CD14-positive monocyte (primary cell): ENCODE data around the gene NT5DC4. TPM values are rescaled to one million over a fixed set of nuclear protein-coding genes. Genes with fewer than 3 reads are reported as not detected.
A peak's percentile ranks its signal among the peaks of the same experiment; 100 is the strongest.

Experiments
- DNase-seq, 3 donors: peaks; one replicate each; pipeline ENCODE4 v3.0.0-alpha.2; 2011 to 2022
- H2AFZ ChIP-seq: 2 replicates; pipeline ENCODE4 v1.6.0; 2012; ENCODE audit warnings: mild to moderate bottlenecking, low read depth, low read length, inconsistent platforms; ENCODE audit not compliant: insufficient read depth, poor library complexity, severe bottlenecking
- H3K27ac ChIP-seq, 2 donors: 1 replicate in 1 of 2; 2 replicates in 1 of 2; pipeline ENCODE4 v1.5.1; 2012 to 2013; ENCODE audit warnings: low read length in 2 of 2, control low read depth in 1 of 2, inconsistent platforms in 1 of 2, low read depth in 1 of 2, mild to moderate bottlenecking in 1 of 2
- H3K27me3 ChIP-seq, 2 donors: one replicate each; pipeline versions ENCODE4 v1.6.0 to v1.6.1; 2011 to 2013; ENCODE audit warnings: low read length in 2 of 2; ENCODE audit not compliant: control insufficient read depth in 2 of 2, insufficient read depth in 2 of 2
- H3K36me3 ChIP-seq, 2 donors: replicated peaks in 1 of 2; 1 replicate in 1 of 2; 2 replicates in 1 of 2; pipeline versions ENCODE4 v1.5.1 to v1.6.1; 2012 to 2013; ENCODE audit warnings: low read length in 2 of 2, control low read depth in 1 of 2, inconsistent platforms in 1 of 2, mild to moderate bottlenecking in 1 of 2; ENCODE audit not compliant: insufficient read depth in 2 of 2, control insufficient read depth in 1 of 2
- H3K4me1 ChIP-seq, 2 donors: 1 replicate in 1 of 2; 2 replicates in 1 of 2; pipeline versions ENCODE4 v1.5.1 to v1.6.1; 2012 to 2013; ENCODE audit warnings: low read length in 2 of 2, control low read depth in 1 of 2, inconsistent platforms in 1 of 2, mild to moderate bottlenecking in 1 of 2, moderate library complexity in 1 of 2; ENCODE audit not compliant: insufficient read depth in 2 of 2, control insufficient read depth in 1 of 2
- H3K4me2 ChIP-seq: replicated peaks from 2 replicates; pipeline ENCODE3; 2012; ENCODE audit warnings: low read length, moderate library complexity, mild to moderate bottlenecking; ENCODE audit not compliant: poor library complexity, severe bottlenecking; ENCODE audit errors: extremely low read depth
- H3K4me3 ChIP-seq, 3 experiments: fragments of 200-600 bp in 1 of 3; sonication (generic) in 1 of 3; replicated peaks in 1 of 3; 1 replicate in 2 of 3; 2 replicates in 1 of 3; pipeline ENCODE4 v1.5.1; 2011 to 2013; ENCODE audit warnings: low read length in 3 of 3, mild to moderate bottlenecking in 3 of 3, control low read depth in 2 of 3, low read depth in 2 of 3, inconsistent platforms in 1 of 3, moderate library complexity in 1 of 3
- H3K79me2 ChIP-seq: 2 replicates; pipeline ENCODE4 v1.6.0; 2012; ENCODE audit warnings: mild to moderate bottlenecking, control low read depth, inconsistent platforms, low read length, moderate library complexity; ENCODE audit not compliant: insufficient read depth
- H3K9ac ChIP-seq: 2 replicates; pipeline ENCODE4 v1.6.0; 2017; ENCODE audit warnings: low read length, mild to moderate bottlenecking; ENCODE audit not compliant: insufficient read depth, poor library complexity, severe bottlenecking
- H3K9me3 ChIP-seq, 2 donors: replicated peaks in 1 of 2; 1 replicate in 1 of 2; 2 replicates in 1 of 2; pipeline versions ENCODE4 v1.5.1 to v1.6.1; 2012 to 2013; ENCODE audit warnings: low read length in 2 of 2, control low read depth in 1 of 2; ENCODE audit not compliant: control insufficient read depth in 1 of 2, insufficient read depth in 1 of 2
- H4K20me1 ChIP-seq: 2 replicates; pipeline ENCODE4 v1.6.0; 2012; ENCODE audit warnings: mild to moderate bottlenecking, low read length, control low read depth, moderate library complexity; ENCODE audit not compliant: insufficient read depth
- H3K27ac Mint-ChIP-seq, 7 donors: one replicate each; pipeline ENCODE4 v1.8.0; 2020; ENCODE audit warnings: mild to moderate bottlenecking in 7 of 7, mixed read lengths in 7 of 7, moderate library complexity in 6 of 7, inconsistent platforms in 2 of 7
- H3K27me3 Mint-ChIP-seq, 3 donors: one replicate each; pipeline ENCODE4 v1.8.0; 2021 to 2022; ENCODE audit warnings: low read depth in 3 of 3, mild to moderate bottlenecking in 3 of 3, mixed read lengths in 3 of 3, moderate library complexity in 3 of 3, inconsistent platforms in 1 of 3
- H3K36me3 Mint-ChIP-seq, 2 donors: one replicate each; pipeline ENCODE4 v1.8.0; 2020; ENCODE audit warnings: mixed read lengths in 2 of 2, inconsistent platforms in 1 of 2, mild to moderate bottlenecking in 1 of 2
- H3K4me1 Mint-ChIP-seq: one replicate; pipeline ENCODE4 v1.8.0; 2020; ENCODE audit warnings: mild to moderate bottlenecking, mixed read lengths
- H3K4me3 Mint-ChIP-seq, 2 donors: one replicate each; pipeline ENCODE4 v1.8.0; 2020; ENCODE audit warnings: mild to moderate bottlenecking in 2 of 2, mixed read lengths in 2 of 2, moderate library complexity in 1 of 2
- H3K9me3 Mint-ChIP-seq, 7 donors: one replicate each; pipeline ENCODE4 v1.8.0; 2020 to 2022; ENCODE audit warnings: mixed read lengths in 7 of 7, mild to moderate bottlenecking in 6 of 7, moderate library complexity in 6 of 7, inconsistent platforms in 2 of 7
- WGBS: methylation state at CpG from one replicate; pipeline ENCODE4 v1.1.5; 2013; ENCODE audit warnings: missing lambda C conversion rate; ENCODE audit not compliant: insufficient coverage; 5-methylcytosine and 5-hydroxymethylcytosine counted together
- intact Hi-C, 2 donors: fragments of 100-400 bp; cut with micrococcal nuclease; formaldehyde crosslinking; loops; one replicate each; pipeline versions ENCODE4 v1.15.0 to v1.15.1; 2023
- polyA plus RNA-seq, 3 donors: library from polyadenylated mRNA; depleted of rRNA in 1 of 3; unstranded in 2 of 3; stranded (reverse) in 1 of 3; fragments of 300-500 nt in 2 of 3; fragments of >200 nt in 1 of 3; fragmentation: Illumina TruSeq in 2 of 3; gene quantifications; 1 replicate in 2 of 3; 2 replicates in 1 of 3; pipeline ENCODE4 v1.2.3, GENCODE V29; 2012 to 2021
- TF ChIP-seq, protein P1 (sequence below): fragments of 200-600 bp; IDR thresholded peaks from one replicate; pipeline ENCODE4 v1.8.0; 2022; ENCODE audit warnings: antibody characterized with exemption, mild to moderate bottlenecking

NT5DC4 gene
- polyA plus RNA-seq, 3 donors, result 2.2 TPM; not detected in 2

GRCh38 chr2:112768432-112768831 lies 47.6 kb downstream of the NT5DC4 start:
- peaks cover 42 to 50% of the 10 kb centered on the region in 2 donors for H3K4me1 ChIP-seq
- H3K9ac ChIP-seq, result no peak overlapping the region
- peak overlapping the region; percentile 41 to 74 (median 72) for H3K4me3 ChIP-seq
- H3K27me3 ChIP-seq, result no peaks in the 10 kb centered on the region
- peak overlapping the region; percentile 68 for H3K4me2 ChIP-seq
- Mint-ChIP-seq H3K27me3 (peaks cover 0 to 2% (median 0%) of the 10 kb centered on the region in 3 donors), H3K27ac (peak overlapping the region in 5 of 7 donors; percentile 41 to 90 (median 84)), H3K4me3 (no peak overlapping the region), H3K4me1 (peaks cover 47% of the 10 kb centered on the region), H3K9me3 (peaks cover 0 to 2% (median 0%) of the 10 kb centered on the region in 7 donors), H3K36me3 (no peaks in the 10 kb centered on the region)
- TF ChIP-seq, protein P1, sequence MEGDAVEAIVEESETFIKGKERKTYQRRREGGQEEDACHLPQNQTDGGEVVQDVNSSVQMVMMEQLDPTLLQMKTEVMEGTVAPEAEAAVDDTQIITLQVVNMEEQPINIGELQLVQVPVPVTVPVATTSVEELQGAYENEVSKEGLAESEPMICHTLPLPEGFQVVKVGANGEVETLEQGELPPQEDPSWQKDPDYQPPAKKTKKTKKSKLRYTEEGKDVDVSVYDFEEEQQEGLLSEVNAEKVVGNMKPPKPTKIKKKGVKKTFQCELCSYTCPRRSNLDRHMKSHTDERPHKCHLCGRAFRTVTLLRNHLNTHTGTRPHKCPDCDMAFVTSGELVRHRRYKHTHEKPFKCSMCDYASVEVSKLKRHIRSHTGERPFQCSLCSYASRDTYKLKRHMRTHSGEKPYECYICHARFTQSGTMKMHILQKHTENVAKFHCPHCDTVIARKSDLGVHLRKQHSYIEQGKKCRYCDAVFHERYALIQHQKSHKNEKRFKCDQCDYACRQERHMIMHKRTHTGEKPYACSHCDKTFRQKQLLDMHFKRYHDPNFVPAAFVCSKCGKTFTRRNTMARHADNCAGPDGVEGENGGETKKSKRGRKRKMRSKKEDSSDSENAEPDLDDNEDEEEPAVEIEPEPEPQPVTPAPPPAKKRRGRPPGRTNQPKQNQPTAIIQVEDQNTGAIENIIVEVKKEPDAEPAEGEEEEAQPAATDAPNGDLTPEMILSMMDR, result peak; percentile 23
- peak overlapping the region in 1 of 2 donors; percentile 69 for H3K27ac ChIP-seq
- peaks cover 11% of the 10 kb centered on the region for H3K79me2 ChIP-seq
- intact Hi-C loops, result loop anchor here (2.0 to 5.0 kb wide), 2 partner anchors 14 to 34 kb away; no protein-coding TSS in a partner anchor
- no CpG with 5 or more reads among the region's 1 CpG for WGBS
- peak overlapping the region; percentile 58 for H2AFZ ChIP-seq
- no peaks in the 10 kb centered on the region for H3K9me3 ChIP-seq
- H3K36me3 ChIP-seq, result no peaks in the 10 kb centered on the region
- no peaks in the 10 kb centered on the region for H4K20me1 ChIP-seq
- DNase-seq, result peak in 2 of 3 donors; percentile 66

- peak; percentile 37 to 66 (median 61) for DNase-seq
- no peak overlapping the region for H3K9ac ChIP-seq
- H3K9me3 Mint-ChIP-seq, result peaks cover 0 to 2% (median 0%) of the 10 kb centered on the region in 7 donors
- no peak overlapping the region for H2AFZ ChIP-seq
- 29% methylated on average over 1 of the region's 4 CpGs for WGBS
- H3K27me3 Mint-ChIP-seq, result peaks cover 0 to 4% (median 2%) of the 10 kb centered on the region in 3 donors
- H3K36me3 Mint-ChIP-seq, result peaks cover 0 to 5% of the 10 kb centered on the region in 2 donors
- H3K4me3 ChIP-seq, result no peak overlapping the region
- intact Hi-C loops, result no loop called here
- H3K27ac Mint-ChIP-seq, result peak overlapping the region in 6 of 7 donors; percentile 2 to 66 (median 19)
- no peak overlapping the region for H3K27ac ChIP-seq
- no peaks in the 10 kb centered on the region for H4K20me1 ChIP-seq
- no peaks in the 10 kb centered on the region for H3K79me2 ChIP-seq
- peaks cover 28 to 30% of the 10 kb centered on the region in 2 donors for H3K4me1 ChIP-seq
- H3K9me3 ChIP-seq, result no peaks in the 10 kb centered on the region
- no peak overlapping the region for H3K4me2 ChIP-seq
- TF ChIP-seq, protein P1, result no peak
- no peaks in the 10 kb centered on the region for H3K36me3 ChIP-seq
- peaks cover 34% of the 10 kb centered on the region for H3K4me1 Mint-ChIP-seq
- no peaks in the 10 kb centered on the region for H3K27me3 ChIP-seq
- no peak overlapping the region for H3K4me3 Mint-ChIP-seq
These were observed 51.5 kb downstream of the NT5DC4 start for GRCh38 chr2:112772322-112772721.
